HepG2 (cell line): ENCODE results near the gene HOPX.

ENCODE experiments used
- EP300 ChIP-seq, 3 experiments: sonication (generic) in 1 of 3; formaldehyde crosslinking in 1 of 3; IDR thresholded peaks; 2 replicates each; pipeline versions ENCODE4 v1.5.1 to v1.6.1; 2011 to 2020; ENCODE audit warnings: low read depth in 2 of 3, low read length in 2 of 3, borderline replicate concordance in 1 of 3, improper control_type of control experiment in 1 of 3, mild to moderate bottlenecking in 1 of 3, missing genetic modification reagents in 1 of 3, moderate library complexity in 1 of 3
- MAFK ChIP-seq, 2 experiments: IDR thresholded peaks in 1 of 2; conservative IDR thresholded peaks in 1 of 2; 2 replicates each; pipeline ENCODE4 v1.6.1; 2011; ENCODE audit warnings: improper control_type of control experiment in 2 of 2, low read length in 2 of 2
- MTA3 ChIP-seq: sonication (generic); formaldehyde crosslinking; IDR thresholded peaks from 2 replicates; pipeline ENCODE4 v1.4.0; 2020; ENCODE audit warnings: missing genetic modification reagents
- PBX3 ChIP-seq: sonication (generic); formaldehyde crosslinking; IDR thresholded peaks from 2 replicates; pipeline ENCODE4 v1.8.1; 2023; ENCODE audit warnings: missing genetic modification reagents, inconsistent platforms, borderline replicate concordance
- RAD21 ChIP-seq: fragments of 450-650 bp; formaldehyde crosslinking; IDR thresholded peaks from 2 replicates; pipeline ENCODE4 v1.5.0; 2020; ENCODE audit warnings: mild to moderate bottlenecking
- SMC3 ChIP-seq: IDR thresholded peaks from 2 replicates; pipeline ENCODE4 v1.6.1; 2011; ENCODE audit warnings: low read length, improper control_type of control experiment
- TEAD2 ChIP-seq: sonication (generic); formaldehyde crosslinking; IDR thresholded peaks from 2 replicates; pipeline ENCODE4 v1.9.0; 2021; ENCODE audit warnings: missing genetic modification reagents
- ZBTB20 ChIP-seq: sonication (generic); formaldehyde crosslinking; IDR thresholded peaks from 2 replicates; pipeline ENCODE4 v1.8.1; 2023; ENCODE audit warnings: missing genetic modification reagents, low read depth, mild to moderate bottlenecking, borderline replicate concordance
- ZNF839 ChIP-seq: sonication (generic); formaldehyde crosslinking; IDR thresholded peaks from 2 replicates; pipeline ENCODE4 v1.4.0; 2020; ENCODE audit warnings: missing genetic modification reagents, mild to moderate bottlenecking, borderline replicate concordance
- TF ChIP-seq, protein P1 (sequence below): sonication (generic); formaldehyde crosslinking; IDR thresholded peaks from 2 replicates; pipeline ENCODE4 v1.5.0; 2020; ENCODE audit warnings: mild to moderate bottlenecking, missing genetic modification reagents, moderate library complexity
- TF ChIP-seq, protein P2 (sequence below): sonication (generic); formaldehyde crosslinking; IDR thresholded peaks from 2 replicates; pipeline ENCODE4 v1.5.0; 2020; ENCODE audit warnings: mild to moderate bottlenecking, missing genetic modification reagents, borderline replicate concordance

DNA sequence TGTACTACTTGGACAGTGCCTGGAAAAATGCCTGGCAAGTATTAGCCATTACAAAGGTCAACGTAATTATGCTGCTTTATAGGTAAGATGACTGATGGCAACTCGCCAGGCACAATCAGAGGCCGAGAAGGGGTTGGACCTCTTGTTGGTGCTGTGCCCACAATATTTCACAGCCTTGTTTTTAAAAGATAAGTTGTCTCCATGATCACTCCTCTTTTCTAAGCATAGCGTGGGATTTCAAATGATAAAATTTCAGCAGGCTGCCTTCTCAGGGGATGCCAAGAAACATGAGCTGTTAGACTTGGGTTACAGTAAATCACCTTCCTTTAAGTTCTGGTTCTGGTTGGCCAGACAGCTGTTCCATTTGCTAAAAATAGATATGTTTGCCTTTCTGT, 26.9 kb downstream of the HOPX start:
- no peak for TF ChIP-seq ZNF839 (CRISPR knock-in tag)
- TF ChIP-seq EP300 (IDR thresholded peaks at IDR 0.05; ENCODE audit: low read depth in 2 of 2, low read length in 2 of 2), result no peak
- TF ChIP-seq EP300 (CRISPR knock-in tag; IDR thresholded peaks at IDR 0.05; ENCODE audit: borderline replicate concordance), result no peak
- TF ChIP-seq, protein P1, sequence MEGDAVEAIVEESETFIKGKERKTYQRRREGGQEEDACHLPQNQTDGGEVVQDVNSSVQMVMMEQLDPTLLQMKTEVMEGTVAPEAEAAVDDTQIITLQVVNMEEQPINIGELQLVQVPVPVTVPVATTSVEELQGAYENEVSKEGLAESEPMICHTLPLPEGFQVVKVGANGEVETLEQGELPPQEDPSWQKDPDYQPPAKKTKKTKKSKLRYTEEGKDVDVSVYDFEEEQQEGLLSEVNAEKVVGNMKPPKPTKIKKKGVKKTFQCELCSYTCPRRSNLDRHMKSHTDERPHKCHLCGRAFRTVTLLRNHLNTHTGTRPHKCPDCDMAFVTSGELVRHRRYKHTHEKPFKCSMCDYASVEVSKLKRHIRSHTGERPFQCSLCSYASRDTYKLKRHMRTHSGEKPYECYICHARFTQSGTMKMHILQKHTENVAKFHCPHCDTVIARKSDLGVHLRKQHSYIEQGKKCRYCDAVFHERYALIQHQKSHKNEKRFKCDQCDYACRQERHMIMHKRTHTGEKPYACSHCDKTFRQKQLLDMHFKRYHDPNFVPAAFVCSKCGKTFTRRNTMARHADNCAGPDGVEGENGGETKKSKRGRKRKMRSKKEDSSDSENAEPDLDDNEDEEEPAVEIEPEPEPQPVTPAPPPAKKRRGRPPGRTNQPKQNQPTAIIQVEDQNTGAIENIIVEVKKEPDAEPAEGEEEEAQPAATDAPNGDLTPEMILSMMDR, result no peak
- TF ChIP-seq TEAD2 (CRISPR knock-in tag), result no peak
- no peak for TF ChIP-seq PBX3 (CRISPR knock-in tag)
- TF ChIP-seq ZBTB20, result no peak
- TF ChIP-seq RAD21, result no peak
- no peak for TF ChIP-seq SMC3
- TF ChIP-seq MAFK (conservative IDR thresholded peaks at IDR 0.05 in 1 of 2, IDR thresholded peaks at IDR 0.05 in 1 of 2; ENCODE audit: low read length in 2 of 2), result no peak
- TF ChIP-seq, protein P2, sequence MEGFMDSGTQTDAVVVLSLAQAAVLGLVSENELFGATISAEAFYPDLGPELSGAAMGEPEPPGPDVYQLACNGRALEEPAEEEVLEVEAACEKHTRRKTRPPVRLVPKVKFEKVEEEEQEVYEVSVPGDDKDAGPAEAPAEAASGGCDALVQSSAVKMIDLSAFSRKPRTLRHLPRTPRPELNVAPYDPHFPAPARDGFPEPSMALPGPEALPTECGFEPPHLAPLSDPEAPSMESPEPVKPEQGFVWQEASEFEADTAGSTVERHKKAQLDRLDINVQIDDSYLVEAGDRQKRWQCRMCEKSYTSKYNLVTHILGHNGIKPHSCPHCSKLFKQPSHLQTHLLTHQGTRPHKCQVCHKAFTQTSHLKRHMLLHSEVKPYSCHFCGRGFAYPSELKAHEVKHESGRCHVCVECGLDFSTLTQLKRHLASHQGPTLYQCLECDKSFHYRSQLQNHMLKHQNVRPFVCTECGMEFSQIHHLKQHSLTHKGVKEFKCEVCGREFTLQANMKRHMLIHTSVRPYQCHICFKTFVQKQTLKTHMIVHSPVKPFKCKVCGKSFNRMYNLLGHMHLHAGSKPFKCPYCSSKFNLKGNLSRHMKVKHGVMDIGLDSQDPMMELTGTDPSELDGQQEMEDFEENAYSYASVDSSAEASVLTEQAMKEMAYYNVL (CRISPR knock-in tag), result no peak
- TF ChIP-seq MTA3 (CRISPR knock-in tag), result no peak
